NCI-H1092 treated with DMSO at 0.1 percent for 48 hours (cell line): ENCODE data around the gene VPS35L.
"Not testable (repeated sequence)": the region's sequence is repeated elsewhere in the genome, so short reads cannot be mapped to it uniquely, and the experiment has no call there.

Experiments
- DNase-seq: peaks from one replicate; lab custom pipeline; 2025; lab: John Stamatoyannopoulos, UW

VPS35L gene

DNA sequence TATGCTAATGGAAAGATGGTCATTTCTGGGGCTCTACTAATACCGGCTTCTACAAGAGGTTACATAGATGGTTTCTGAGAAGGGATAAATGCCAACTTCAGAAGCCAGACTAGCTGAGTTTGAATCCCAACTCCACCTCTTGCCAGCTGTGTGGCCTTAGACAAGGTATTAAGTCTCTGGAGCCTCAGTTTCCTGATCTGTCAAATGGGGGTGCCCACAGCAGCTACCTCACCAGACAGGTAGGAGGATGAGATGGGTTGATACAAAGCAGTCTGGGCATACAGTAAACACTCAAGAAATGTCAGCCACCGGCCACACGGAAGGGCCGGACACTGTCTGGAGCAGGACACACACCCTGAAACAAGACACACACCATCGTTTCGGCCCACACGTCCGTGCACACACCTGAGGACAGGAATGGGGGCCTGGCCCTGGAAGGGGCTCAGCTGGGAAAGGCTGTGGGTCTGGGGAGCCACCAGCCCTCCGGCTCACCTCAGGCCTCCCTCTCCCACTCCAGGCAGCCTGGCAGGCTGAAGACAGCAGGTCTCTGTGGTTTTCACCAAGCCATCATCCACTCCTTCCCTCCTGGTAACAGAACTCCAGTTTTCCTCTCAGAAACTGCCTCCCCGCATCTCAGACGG, 157.0 kb downstream of the VPS35L start:
- DNase-seq: no peak

DNA sequence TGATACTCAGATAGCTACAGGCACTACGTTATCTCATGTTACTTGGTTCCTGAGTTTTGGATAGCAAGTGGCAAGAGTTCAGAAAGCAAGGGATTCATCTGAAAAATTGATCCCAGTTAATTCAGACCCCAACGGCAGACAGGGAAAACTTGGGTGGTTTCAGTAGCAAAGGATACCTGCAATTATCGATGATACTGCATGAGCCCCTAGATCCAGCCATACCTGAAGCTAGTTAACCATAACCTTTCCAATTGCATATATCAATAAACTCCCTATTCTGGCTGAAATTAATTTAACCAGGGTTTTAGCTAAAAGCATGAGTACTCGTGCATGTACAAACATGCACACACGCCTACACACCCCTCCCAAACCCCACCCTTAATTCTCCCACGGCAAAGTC, 158.2 kb downstream of the VPS35L start:
- DNase-seq: no peak

DNA sequence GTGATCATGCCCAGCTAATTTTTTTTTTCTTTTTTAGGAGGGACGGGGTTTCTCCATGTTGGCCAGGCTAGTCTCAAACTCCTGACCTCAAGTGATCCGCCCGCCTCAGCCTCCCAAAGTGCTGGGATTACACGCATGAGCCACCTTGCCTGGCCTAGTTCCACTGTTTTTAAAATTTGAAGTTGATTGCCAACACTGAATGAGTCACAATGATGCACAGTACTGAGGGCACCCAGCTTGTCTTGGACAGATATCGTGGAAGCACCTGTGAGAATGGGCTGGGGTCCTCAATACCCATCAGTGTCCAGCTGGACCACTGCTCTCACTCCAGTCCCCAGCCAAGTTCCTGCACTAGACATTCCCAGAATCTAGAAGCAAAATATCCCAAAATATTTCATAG, 160.1 kb downstream of the VPS35L start:
- no peak for DNase-seq

DNA sequence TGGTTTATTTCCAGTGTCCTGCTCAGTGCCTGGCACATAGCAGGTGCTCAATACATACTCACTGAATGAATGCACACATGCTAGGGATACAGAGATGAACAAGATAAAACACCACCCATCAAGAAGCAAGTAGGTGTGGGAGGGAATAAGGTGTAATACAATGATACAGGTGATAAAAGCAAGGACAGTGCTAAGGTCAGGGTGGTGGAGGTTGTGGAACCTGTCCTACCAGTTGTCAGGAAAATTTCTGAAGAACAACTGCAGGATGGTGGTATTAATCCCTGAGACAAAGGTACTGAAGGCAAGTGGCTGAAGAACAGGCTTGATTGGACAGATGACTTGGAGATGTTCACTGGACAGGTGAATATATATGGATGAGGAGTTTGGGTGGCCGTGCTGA, 160.7 kb downstream of the VPS35L start:
- DNase-seq: no peak

DNA sequence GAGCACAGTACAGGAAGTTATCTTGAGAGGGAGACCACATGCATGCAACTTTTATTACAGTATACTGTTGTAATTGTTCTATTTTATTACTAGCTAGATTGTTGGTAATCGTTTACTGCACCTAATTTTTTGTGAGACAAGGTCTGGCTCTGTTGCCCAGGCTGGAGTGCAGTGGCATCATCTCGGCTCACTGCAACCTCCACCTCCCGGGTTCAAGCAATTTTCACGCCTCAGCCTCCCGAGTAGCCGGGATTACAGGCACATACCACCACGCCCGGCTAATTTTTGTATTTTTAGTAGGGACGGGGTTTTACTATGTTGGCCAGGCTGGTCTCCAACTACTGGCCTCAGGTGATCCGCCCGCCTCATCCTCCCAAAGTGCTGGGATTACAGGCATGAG, 161.2 kb downstream of the VPS35L start:
- DNase-seq: not testable (repeated sequence)

DNA sequence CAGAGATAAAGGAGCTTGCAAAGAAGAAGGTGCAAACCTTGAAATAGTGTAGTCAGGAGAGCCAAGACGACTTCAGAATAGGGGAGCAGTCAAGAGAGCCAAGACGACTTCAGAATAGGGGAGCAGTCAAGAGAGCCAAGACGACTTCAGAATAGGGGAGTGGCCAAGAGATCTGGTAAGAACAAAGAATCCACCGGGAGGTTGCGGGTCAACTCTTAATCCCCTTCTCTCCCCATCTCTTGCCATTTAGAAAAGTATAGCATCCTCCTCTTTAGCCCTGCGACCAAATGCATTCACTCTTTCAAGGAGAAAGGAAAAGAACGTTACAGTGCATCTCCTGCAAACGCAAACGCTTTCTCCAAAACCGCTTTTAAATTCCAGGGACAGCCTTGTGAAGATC, 161.8 kb downstream of the VPS35L start:
- no peak for DNase-seq

DNA sequence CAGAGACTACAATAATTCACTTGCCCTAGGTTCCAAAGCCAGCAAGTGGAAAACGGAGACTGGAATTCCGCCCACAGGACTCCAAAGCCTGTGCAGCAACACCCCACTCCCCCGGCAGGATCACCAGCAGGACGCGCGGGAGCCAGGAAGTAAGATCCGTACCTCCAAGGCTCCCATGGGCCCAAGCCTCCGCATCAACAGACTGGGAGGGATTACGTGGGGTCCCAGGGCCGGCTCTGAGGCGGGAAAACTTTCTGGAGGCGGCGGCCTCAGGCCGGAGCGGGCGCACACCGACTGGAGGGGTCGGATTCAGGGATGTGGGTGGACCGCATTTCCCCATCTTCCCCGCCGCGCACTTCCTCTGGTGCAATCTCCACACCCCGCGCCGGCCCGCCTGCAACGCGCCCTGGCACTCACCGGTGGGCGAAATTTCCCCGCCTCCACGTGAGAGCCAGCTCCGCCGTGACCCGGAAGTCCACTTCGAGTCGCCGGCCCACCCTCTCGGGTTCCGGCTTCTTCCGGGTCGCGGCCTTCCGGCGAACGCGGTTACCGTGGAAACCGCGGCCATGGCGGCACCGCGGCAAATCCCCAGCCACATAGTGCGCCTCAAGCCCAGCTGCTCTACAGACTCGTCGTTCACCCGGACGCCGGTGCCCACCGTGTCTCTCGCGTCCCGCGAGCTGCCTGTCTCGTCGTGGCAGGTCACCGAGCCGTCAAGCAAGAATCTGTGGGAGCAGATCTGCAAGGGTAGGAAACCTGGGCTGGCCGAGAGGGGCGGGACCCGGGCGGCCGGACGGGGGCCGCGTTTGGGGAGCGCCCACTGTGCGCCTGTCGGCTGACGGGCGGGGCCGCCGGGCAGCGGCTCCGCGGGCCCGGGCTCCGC, 162.5 kb downstream of the VPS35L start, which contains the start of the genes IQCK and KNOP1:
Gene IQCK, plus strand, starts transcription at position 531 of the 883 bp plus-strand sequence. Its CDS starts 36 bp downstream, at position 567.
Gene KNOP1, minus strand, starts transcription at position 487 of the 883 bp plus-strand sequence. CDS start 3,192 bp downstream, outside the sequence.
- peak; percentile 87 for DNase-seq

DNA sequence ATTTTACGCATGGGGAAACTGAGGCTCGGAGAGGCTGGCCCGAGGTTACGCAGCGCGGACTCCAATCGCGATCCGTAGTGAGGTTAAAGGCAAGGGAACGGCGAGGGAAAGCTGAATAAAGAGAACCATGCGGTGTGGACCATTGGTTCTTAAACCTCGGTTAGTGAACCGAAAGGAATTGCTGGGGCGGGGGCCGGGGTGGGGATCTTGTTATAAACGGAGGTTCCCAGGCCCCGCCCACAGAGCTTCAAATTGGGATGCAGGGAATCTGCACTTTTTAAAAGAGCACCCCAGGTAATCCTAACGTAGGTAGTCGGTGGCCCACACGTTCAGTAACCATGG, 163.1 kb downstream of the VPS35L start:
- peak; percentile 38 for DNase-seq

DNA sequence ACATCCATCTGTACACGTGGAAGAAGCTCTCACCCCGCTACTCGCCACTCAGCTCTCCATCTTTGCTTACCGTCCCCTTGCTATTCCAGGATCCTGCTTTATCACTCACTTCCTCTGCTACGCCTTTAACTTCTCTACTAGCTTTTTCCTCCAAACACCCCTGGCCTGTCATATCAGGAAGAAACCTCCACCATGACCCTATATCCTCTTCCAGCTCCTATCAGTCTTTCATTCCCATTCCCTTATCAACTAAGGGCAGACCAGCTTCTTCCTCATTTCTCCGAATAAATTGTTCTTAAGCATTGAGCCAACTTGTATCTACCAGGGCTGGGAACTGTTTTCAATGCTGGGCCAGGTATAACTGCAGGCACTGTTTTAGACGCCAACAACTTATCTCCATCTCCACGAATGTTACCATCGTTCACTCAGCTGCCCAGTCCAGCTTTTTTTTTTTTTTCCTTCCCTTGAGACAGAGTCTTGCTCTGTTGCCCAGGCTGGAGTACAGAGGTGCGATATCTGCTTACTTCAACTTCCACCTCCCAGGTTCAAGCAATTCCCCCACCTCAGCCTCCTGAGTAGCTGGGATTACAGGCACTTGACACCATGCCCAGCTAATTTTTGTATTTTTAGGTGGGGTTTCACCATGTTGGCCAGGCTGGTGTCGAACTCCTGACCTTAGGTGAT, 166.9 kb downstream of the VPS35L start:
- no peak for DNase-seq

DNA sequence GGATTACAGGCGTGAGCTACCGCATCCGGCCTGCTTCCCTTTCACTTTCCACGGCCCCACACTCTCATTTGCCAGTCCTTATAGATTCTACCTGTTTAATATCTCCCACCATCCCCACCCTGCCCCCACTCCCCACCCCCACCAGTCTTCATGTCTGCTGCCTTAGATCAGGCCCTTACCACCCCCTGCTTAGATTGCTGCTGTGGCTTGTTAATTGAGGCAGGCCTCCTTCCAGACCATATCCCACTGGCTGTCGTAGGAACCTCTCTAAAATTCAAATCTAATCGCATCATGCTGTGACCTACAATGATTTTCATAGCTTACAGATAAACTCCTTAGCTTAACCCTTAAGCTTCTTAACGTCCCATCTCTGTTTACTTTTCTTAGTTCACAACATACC, 167.5 kb downstream of the VPS35L start:
- DNase-seq: no peak

DNA sequence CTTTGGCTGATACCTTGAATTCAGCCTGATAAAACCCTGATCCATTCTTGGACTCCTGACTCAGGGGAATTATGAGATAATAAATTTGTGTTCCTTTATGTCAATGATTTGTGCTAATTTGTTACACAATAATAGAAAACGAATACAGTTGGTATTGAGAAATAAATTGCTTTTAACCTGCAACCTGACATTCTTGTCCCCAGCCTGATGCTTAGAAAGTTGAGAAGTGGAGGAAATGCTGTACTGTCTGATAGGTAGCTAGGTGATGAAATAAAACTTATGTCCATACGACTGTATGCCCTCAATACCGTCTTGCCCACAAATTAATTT, 173.1 kb downstream of the VPS35L start:
- no peak for DNase-seq

DNA sequence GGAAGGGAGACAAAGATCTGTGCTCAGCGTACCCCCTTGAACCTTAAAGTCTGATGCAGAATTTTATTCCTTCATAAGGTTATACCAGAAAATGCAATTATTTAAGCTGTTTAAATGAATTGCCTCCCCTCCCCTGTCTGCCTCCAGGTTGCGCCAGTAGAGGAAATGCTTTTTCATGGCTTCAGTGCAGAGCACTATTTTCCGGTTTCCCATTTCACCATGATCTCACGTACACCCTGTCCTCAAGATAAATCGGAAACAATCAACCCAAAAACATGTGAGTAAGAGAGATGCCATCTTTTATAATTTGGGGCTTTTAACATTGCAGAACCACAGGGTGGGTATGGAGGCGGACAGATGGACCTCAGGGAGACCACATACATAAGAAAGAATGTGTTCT, 178.0 kb downstream of the VPS35L start:
- DNase-seq: no peak

DNA sequence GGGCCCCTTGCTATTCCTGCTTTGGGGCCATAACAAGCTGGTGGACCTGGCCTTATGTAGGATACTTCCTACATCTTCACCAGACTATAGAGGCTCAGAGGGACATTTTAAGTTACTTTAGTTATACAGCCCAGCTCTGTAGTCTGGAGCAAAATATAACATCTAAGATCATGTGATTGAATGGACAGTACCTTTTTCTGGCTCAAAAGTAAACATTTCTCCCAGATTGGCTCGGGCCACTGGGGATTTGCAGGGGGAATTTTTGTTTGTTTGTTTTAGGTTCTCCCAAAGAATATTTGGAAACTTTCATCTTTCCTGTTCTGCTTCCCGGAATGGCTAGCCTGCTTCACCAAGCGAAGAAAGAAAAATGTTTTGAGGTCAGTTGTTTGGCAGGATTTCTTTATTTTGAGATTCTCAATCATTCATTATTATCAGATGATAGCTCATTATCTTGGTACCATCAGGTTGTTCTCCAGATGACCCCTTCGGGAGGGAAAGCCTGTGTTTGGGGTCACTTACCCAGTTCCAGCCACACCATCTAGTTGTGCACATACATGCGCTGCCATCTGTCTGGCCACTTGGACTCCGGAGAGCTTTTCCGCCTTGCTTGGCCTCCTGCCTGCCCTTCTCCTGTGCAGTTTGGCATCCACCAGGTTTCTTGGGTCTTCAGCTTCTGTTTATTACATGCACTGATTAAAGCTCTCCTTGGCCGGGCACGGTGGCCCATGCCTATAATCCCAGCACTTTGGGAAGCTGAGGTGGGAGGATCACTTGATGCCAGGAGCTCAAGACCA, 179.8 kb downstream of the VPS35L start:
- no peak for DNase-seq

DNA sequence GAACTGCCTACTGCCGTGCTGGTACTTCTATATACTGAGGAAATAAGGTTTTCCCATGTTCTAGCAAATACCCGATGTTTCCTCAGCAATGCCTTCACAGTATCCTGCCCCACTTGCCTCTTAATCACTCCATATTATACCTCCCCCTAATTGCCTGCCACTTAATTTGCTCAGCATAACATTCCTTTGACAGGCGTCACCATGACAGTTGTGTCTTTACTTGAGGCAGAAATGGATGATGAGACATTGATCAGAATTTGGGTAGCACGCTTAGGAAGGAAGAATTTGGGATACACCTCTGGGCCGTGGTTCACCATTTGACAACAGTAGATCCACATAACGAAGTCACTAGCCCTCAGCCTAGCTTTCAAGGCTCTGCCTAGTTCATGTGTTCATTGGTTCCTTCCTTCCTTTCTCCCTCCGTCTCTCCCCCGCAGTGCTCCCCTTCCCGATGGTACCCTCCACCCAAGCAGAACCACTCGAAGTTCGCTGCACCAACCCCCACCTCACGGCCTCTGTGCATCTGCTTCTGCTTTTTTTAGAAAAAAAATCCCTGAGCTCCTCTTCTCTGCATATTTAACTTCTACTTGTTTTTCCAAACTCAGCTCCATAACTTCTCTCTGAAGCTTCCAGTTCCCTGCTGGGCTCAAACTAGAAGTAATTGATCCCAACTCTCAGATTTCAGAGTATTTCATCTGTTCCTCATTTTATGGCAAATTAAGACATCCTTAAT, 182.0 kb downstream of the VPS35L start:
- no peak for DNase-seq

DNA sequence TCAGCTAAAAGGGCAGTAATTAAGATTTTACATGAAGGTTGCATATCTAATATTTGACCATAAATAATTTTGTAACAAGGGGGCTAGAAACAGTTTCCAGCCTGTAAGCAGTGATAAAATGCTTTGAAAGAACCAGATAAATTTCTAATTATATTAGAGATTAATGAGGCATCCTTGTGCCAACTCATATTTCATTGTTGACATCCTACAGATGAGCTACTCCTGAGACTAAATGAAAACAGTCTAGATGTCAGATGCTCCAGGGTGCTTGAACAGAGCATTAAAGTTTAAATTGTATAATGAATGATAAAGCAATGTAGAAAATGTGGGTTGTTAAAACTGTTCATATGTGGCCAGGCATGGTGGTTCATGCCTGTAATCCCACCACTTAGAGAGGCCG, 185.9 kb downstream of the VPS35L start:
- no peak for DNase-seq

DNA sequence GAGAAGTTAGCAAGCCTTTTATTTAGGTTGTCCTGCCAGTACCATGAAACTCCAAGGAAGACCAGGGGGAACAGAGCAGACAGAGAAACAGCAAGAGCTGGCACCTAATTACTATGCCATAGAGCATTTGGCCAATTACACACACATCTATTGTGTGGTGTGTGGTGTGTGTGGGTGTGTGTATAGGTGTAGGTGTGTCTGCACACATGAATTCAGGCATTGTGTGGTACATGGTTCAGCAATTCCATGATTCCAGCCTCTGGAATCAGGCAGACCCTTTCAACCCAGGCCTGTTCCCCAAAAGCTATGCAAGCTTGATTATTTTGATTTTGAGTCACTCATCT, 188.3 kb downstream of the VPS35L start:
- DNase-seq: no peak

DNA sequence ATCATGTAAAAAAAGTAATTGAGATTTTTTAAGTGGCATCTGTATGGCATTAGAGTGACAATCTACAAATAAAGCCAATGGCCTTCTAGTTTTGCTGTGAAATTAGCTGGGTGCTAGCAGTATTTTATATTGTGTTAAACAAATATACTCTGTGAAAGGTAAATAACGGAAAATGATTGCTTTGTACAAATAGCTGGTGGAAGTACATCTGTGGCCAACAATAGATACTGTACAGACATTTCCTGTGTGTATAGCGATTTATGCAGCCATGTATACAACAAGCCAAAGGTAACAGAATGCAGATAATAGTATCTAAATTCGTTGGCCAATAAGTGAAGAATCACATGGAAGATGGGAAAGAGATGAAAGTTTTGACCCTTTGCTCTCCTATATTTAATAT, 189.2 kb downstream of the VPS35L start:
- no peak for DNase-seq

DNA sequence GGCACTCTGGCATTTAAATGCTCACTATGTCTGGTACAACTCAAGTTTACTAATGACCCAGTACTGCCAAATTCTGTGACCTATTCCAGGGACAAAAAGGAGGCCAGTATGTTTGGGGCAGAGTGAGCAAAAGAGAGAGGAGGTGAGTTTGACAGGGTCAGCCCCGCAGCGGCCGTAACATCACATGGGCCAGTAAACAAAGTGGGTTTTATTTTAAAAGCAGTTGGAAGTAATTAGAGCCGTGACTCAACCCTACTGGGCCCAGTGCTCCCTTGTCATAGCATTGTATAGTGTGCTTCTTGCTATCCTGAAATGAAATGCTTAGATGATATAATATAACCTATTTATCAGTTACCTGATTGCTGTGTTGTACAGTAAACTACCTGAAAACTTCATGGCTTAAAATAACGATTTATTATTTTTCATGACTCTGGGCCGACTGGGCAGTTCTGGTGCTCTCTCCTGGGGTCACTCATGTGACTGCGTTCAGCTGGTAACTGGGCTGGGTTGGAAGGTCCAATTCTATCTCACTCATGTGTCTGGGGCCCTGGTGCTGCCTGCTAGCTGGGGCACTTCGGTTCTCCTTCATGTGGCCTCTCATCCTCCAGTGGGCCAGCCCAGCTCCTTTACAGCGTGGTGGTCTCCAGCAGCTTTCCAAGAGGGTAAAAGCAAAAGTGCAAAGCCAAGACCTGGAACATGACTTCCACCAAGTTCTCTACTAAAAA, 189.9 kb downstream of the VPS35L start:
- no peak for DNase-seq

DNA sequence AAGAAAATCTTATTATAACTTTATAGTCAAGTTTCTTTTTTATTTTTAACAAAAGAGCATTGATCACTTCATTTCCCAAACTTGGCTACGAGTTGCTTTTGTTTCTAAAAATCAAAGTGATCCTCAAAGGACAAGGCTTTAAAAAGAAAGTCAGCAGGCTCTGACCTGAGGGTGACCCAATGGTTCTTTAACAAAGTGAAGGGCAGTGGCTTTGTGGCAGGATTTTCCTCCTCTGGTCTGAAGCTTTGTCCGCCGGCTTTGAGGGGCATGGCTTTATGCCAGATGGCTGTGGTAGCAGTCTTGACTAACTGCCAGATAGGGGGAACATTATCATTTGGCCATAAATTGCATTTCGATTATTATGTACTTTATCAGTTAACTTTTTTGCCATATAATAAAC, 191.1 kb downstream of the VPS35L start:
- peak; percentile 13 for DNase-seq

DNA sequence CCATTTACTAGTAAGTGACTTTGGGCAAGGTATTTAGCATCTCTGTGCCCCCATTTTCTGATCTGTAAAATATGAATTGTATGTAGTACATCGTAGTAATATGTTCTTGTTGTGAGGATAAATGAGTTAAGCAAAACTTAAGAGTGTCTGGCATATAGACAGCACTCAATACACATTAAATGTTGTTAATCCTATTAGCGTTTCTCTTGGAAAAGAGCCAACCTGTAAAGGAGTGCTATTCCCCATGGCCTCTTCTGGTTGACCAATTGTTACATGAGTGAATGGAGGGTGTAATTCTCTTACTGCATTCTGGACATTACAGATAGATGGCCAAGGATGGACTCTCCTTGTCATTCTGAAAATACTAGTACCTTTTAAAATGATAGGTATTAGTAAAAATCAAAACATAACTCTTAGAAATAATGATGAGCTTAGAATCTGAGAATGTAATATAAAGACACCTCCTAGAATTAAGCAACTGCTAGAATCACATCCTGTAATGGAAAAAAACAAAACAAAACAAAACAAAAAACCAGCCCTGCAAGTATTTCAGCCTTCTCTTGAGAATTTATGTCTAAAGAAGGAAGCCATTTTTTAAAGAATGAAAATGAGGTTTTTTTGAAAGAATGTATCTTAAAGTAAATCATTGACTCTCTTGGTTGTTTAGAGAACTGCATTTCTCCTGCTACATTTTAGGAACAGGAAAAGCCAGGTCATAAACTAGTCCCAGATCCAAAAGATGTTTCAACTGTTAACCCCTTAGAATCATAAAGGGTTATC, 193.1 kb downstream of the VPS35L start:
- no peak for DNase-seq
